C4-2B (cell line): ENCODE data around the gene SASH1.

ENCODE experiments used
- CTCF ChIP-seq: fragments of 450-650 bp; conservative IDR thresholded peaks from 2 replicates; pipeline ENCODE4 v1.5.1; 2017; ENCODE audit warnings: mild to moderate bottlenecking
- ZFX ChIP-seq: fragments of 450-650 bp; IDR thresholded peaks from 2 replicates; pipeline ENCODE4 v1.6.1; 2017

- TF ChIP-seq CTCF (no peak), ZFX (no peak)
Measured at GRCh38 chr6:148545901-148546300, 203.3 kb downstream of the SASH1 start.
